GM19238 (cell line): ENCODE measurements around the gene WDR86.

Experiments
- DNase-seq: peaks from one replicate; pipeline ENCODE4 v3.0.0; 2011; ENCODE audit warnings: low spot score; ENCODE audit not compliant: insufficient read length

WDR86 gene

DNA sequence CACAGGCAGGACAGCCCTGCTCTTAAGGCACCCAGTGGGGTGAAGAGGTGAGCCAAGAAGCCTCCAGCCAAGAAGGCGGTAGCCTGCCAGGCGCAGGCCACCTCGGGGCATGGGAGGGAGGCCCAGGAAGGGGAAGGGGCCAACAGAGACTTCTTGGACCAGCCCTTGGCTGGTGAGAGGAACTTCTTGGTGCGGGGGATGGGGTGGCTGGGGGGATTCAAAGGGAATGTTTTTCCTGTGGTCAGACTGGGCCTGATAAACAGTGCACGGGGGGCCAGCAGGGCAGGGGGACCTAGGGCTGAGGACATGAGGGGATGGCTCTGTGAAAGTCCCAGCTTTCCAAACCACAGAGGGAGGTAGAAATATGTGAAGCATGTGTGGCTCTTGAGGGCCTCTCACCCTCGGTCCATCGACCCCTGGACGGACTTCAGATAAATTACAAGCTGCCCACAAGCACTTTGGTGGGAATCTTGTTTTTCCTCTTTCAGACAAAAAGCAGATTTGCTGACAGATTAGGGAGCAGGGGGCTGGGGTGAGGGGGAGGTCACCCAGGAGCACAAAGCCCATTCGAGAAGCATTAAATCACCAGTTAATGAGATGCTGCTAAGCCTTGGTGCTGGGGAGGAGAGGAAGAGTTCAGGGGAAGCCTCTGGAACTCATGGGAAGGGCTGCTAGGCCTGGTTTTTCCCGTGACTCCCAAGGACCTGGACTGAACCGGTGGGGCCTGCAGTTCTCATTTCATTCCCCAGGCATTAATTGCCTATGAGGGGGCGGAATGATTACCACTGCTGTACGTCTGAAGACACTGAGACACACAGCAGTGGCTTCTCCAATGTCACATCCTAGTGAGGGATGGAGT is 18.8 kb upstream of the WDR86 start:
- no peak for DNase-seq

GRCh38 chr7:151427705-151428377 is 18.0 kb upstream of the WDR86 start:
- DNase-seq: no peak

DNA sequence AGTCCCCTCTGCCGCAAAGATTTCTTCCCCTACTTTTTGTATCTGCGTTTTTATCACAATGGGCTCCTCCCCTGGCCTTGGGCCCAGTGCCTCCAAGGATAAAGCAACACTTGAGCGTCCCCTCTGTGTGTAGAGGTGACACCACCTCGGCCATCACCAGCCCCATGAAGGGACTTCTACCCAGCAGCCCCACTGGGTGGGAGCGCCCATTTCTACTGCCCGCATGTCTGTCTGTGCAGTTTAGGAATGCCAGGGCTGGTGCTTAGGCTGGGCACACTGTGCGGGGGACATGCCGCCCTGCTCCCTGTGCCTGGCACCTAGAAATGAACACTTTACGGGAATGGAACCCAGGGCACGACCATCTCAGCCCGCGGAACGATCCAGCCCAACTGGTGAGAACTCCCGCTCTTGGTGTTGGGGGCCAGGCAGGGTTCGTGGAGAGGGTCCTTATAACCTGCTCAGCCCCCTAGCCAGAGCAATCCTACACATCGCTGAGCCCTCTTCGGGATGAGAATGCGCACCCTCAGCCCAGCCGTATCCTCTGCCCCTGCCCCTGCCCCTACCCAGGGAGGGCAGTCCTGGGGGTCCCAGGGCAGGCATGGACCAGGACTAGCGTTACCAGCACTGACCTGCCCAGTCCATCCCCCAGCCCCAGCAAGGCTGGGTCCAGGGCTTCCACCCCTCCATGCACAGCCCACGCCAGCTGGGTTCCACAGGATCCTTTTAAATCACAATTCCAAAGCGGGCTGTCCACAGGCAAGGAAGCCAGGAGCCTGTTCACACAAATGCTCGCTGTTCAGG is 17.3 kb upstream of the WDR86 start:
- DNase-seq: no peak

- no peak for DNase-seq
Observed at GRCh38 chr7:151426441-151426903, 16.6 kb upstream of the WDR86 start.

DNA sequence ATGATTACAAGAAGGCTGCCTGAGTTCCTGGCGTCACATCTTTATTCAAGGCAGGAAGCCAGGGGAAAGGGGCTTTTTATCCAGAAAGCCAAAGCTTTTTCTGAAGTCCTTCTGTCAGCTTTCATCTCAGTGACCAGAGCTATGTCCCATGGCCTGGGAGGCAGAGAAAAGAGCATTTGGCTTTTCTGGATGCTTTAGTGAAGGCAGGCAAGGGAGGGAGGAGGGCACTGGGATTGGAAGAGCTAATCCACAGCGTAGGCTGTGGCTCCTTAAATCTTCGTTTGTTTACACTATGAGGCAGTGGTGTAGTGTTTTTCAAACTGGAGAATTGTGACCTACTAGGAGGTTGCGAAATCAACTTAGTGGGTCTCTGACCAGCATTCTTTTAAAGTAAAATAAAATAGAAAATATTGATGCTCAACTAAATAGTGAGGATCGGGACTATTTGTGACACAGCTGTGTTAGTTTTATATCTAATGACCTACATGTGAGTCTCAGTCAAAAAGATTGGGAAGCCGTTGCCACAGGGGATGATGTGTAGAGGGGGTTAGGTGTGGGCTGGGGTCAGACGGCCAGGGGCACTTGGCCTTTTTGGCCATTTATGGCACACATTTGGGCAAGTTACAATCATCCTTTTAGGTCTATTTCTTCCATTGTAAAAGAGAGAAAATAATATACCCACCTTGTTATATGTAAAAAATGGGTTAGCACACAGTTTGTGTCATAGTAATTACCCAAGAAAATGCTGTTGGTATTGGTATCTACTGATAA is 16.0 kb upstream of the WDR86 start:
- no peak for DNase-seq

- DNase-seq: no peak
Observed at GRCh38 chr7:151424799-151425198, 15.0 kb upstream of the WDR86 start.

GRCh38 chr7:151423936-151424335 is 14.1 kb upstream of the WDR86 start:
- DNase-seq: no peak

- DNase-seq: no peak
Observed at GRCh38 chr7:151423226-151423625, 13.4 kb upstream of the WDR86 start.

GRCh38 chr7:151422212-151422611 is 12.4 kb upstream of the WDR86 start:
- DNase-seq: no peak

GRCh38 chr7:151420144-151420543 is 10.3 kb upstream of the WDR86 start:
- no peak for DNase-seq

DNA sequence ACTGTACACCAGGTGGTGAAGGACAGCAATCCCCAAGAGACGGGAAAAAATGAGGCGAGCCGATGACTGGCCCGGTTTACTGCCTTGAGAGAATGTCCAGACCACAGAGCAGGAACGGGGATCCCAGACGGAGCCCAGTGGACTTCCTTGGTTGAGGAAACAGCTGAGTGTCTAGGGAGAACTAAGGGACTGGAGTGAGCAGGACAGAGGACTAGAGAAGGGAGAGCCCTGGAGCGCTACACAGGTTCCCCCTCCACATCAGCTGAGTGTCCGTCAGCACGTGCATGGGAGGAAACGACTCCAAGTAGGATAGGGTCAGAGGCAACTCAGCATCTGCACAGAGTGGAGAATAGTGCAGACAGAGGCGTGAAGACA is 7.1 kb upstream of the WDR86 start:
- no peak for DNase-seq

- no peak for DNase-seq
Observed at GRCh38 chr7:151416112-151416940, 6.5 kb upstream of the WDR86 start.

GRCh38 chr7:151415375-151416105 is 5.7 kb upstream of the WDR86 start:
- no peak for DNase-seq

DNA sequence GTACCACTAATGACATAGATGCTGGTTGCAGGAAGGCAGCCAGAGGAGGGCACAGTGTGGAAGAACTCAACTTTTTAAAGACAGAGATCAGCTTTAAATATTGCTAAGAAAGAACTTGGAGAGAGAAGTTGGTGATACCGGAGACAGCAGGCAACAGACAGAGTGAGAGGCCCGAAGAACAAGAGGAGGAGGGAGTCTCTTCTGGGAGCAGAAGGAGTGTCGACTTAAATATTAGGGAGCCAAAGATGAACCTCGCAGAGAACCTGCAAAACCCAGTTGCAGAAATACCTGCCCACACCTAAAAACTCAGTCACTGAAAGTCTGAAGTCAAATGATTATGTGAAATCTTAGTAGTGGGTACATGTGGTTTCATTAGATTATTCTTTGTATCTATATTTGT is 3.4 kb upstream of the WDR86 start:
- no peak for DNase-seq

DNA sequence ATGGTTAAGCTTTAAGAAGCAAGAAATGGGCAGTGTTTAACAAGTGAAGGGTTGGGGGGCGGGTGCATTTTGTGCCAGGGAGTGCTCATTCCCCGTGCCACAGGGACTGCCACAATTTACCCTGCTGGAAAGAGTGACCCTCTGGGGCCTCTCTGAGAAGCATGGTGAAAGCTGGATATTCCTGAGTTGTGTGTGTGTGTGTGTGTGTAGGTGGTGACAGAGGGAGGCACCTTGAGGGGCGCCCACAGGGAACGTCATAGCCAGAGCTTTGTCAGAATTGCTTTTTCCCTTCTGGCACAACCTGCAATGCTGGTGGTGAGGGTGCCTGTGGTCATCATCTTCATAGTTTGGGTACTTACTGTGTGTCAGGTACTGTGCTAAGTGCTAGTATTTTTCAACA is 2.5 kb upstream of the WDR86 start:
- DNase-seq: no peak

DNA sequence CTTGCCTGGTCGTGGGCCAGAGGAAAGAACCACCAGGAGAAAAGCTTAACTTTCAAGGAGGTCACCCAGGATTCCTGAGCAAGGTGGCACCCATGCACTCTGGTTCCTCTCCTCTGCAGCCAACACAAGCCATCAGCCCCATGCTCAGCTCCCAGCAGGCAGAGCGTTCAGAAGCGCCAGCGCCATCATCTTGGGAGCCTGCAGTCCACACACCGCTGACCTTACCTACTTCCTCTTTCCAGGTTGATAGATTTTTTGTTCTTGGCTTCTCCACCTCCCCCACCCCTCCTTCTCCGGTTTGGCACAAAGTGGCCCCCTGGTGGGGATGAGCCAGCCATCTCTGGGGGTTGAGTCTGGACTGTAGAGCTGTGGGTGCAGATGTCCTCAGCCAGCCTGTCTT is 1.7 kb upstream of the WDR86 start:
- DNase-seq: no peak

GRCh38 chr7:151410405-151411390 is 860 bp upstream of the WDR86 start:
- no peak for DNase-seq

DNA sequence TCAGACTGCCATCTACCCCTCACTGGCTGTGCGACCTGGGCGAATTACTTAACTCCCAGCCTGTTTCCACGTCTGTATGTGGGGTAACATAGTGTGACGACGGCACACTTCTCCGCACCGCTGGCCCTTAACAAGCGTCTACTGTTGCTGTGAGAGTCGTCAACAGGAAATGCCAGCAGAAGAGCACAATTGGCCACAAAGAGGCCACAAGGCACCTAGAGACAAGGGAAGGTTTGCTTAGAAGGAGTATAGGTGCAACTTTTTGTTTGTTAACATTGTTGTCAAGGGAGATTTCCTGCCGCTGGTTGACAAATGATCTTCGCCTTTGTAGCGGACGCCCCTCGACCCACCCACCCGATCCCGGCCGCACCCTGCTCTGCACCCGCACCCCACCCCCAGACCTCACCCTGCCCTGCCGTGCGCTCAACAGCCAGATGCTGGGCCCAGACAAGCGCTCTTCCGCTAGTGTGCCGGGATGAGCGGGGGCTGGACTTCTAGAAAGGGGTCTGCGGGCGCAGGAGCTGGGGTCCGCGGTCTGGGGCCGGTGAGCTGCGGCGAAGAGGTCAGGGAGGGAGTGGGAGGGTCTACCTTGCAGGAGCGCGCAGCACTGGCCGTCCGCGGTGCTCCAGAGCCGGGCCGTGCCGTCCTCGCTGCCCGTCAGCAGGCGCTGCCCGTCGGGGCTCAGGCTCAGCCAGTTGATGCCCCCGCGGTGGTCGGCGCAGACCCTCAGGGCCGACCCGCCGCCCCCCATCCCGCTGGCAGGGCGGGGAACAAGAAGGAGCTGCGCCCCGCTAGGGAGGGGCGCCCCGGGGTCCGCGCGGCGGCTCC is 785 bp downstream of the WDR86 start:
- no peak for DNase-seq
